ENCODE measurements around the gene LYSMD3.

DNA sequence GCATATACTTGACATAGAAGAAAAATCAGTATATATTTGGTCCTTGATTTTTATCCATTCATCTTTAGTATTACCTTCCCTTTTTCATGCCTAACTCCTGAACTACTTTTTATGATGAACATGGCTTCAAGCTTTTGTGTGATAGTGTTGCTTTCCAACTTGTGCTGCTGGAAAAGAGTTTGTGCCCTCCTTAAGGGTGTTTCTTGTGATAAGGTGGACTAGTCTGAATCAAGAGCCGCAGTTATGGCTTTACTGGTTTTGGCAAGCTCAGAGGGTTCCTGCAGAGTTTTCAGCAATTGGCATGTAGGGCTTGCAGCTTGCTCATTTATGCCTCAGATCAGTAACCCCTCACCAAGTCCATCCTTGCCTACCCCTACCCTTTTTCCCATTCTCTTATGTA lies 34.2 kb downstream of the LYSMD3 start:
- TF ChIP-seq EP300 (IDR thresholded peaks at IDR 0.05) (no peak), POLR2A (IDR thresholded peaks at IDR 0.05) (no peak)
